ENCODE data around the gene GRIPAP1.

The GRIPAP1 gene

DNA sequence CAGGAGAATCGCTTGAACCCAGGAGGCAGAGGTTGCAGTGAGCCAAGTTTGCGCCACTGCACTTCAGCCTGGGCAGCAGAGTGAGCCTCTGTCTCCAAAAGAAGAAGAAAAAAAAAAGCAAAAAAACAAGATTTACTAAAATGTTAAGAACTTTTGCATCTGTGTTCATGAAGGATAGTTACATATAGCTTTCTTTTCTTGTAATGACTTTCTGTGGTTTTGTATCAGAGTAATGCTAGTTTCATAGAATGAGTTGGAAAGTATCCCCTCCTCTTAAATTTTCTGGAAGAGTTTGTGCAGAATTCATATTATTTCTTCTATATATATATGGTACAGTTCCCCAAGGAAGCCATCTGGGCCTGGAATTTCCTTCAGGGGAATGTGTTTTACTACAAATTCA lies 17.0 kb upstream of the GRIPAP1 start:
- no peak for ATAC-seq

DNA sequence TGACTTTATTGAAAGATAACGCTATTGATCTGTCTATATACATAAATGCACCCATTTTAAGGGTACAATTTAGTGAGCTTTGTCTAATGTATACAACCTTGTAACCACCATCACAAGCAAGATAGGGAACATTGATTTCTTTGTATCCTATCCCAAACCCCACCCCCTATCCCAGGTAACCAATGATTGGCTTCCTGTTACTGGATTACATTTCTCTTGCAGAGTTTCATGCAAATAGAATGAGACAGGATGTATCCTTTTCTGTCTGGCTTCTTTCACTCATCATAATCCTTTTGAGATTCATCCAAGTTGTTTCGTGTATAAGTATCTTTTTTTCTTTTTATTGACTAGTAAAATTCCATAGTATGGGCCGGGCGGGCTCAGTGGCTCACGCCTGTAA lies 1.6 kb upstream of the GRIPAP1 start:
- no peak for TF ChIP-seq BACH2 (CRISPR knock-in tag; IDR thresholded peaks at IDR 0.05; ENCODE audit: borderline replicate concordance)
- no peak for TF ChIP-seq ARNTL (CRISPR knock-in tag; IDR thresholded peaks at IDR 0.05; ENCODE audit: borderline replicate concordance, low read depth)
- no peak for TF ChIP-seq ZNF565 (CRISPR knock-in tag; conservative IDR thresholded peaks at IDR 0.05; ENCODE audit: low read depth)
- TF ChIP-seq, protein P1, sequence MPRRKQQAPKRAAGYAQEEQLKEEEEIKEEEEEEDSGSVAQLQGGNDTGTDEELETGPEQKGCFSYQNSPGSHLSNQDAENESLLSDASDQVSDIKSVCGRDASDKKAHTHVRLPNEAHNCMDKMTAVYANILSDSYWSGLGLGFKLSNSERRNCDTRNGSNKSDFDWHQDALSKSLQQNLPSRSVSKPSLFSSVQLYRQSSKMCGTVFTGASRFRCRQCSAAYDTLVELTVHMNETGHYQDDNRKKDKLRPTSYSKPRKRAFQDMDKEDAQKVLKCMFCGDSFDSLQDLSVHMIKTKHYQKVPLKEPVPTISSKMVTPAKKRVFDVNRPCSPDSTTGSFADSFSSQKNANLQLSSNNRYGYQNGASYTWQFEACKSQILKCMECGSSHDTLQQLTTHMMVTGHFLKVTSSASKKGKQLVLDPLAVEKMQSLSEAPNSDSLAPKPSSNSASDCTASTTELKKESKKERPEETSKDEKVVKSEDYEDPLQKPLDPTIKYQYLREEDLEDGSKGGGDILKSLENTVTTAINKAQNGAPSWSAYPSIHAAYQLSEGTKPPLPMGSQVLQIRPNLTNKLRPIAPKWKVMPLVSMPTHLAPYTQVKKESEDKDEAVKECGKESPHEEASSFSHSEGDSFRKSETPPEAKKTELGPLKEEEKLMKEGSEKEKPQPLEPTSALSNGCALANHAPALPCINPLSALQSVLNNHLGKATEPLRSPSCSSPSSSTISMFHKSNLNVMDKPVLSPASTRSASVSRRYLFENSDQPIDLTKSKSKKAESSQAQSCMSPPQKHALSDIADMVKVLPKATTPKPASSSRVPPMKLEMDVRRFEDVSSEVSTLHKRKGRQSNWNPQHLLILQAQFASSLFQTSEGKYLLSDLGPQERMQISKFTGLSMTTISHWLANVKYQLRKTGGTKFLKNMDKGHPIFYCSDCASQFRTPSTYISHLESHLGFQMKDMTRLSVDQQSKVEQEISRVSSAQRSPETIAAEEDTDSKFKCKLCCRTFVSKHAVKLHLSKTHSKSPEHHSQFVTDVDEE (CRISPR knock-in tag; IDR thresholded peaks at IDR 0.05), result no peak
- no peak for ATAC-seq

More for the DNA sequence above, 17.0 kb upstream of the GRIPAP1 start:
- TF ChIP-seq, protein P2, sequence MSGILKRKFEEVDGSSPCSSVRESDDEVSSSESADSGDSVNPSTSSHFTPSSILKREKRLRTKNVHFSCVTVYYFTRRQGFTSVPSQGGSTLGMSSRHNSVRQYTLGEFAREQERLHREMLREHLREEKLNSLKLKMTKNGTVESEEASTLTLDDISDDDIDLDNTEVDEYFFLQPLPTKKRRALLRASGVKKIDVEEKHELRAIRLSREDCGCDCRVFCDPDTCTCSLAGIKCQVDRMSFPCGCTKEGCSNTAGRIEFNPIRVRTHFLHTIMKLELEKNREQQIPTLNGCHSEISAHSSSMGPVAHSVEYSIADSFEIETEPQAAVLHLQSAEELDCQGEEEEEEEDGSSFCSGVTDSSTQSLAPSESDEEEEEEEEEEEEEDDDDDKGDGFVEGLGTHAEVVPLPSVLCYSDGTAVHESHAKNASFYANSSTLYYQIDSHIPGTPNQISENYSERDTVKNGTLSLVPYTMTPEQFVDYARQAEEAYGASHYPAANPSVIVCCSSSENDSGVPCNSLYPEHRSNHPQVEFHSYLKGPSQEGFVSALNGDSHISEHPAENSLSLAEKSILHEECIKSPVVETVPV (CRISPR knock-in tag; IDR thresholded peaks at IDR 0.05), result no peak
- no peak for TF ChIP-seq PPARA (CRISPR knock-in tag; IDR thresholded peaks at IDR 0.05; ENCODE audit: borderline replicate concordance)
- TF ChIP-seq SNAI2 (CRISPR knock-in tag; IDR thresholded peaks at IDR 0.05), result no peak
- TF ChIP-seq ZFP3 (CRISPR knock-in tag; IDR thresholded peaks at IDR 0.05), result no peak
- TF ChIP-seq CSDC2 (CRISPR knock-in tag; IDR thresholded peaks at IDR 0.05), result no peak
- no peak for TF ChIP-seq TCF4 (CRISPR knock-in tag; IDR thresholded peaks at IDR 0.05; ENCODE audit: borderline replicate concordance)
- no peak for TF ChIP-seq ESRRG (CRISPR knock-in tag; IDR thresholded peaks at IDR 0.05)
- TF ChIP-seq ZNF565 (CRISPR knock-in tag; conservative IDR thresholded peaks at IDR 0.05; ENCODE audit: low read depth), result no peak
- TF ChIP-seq, protein P3, sequence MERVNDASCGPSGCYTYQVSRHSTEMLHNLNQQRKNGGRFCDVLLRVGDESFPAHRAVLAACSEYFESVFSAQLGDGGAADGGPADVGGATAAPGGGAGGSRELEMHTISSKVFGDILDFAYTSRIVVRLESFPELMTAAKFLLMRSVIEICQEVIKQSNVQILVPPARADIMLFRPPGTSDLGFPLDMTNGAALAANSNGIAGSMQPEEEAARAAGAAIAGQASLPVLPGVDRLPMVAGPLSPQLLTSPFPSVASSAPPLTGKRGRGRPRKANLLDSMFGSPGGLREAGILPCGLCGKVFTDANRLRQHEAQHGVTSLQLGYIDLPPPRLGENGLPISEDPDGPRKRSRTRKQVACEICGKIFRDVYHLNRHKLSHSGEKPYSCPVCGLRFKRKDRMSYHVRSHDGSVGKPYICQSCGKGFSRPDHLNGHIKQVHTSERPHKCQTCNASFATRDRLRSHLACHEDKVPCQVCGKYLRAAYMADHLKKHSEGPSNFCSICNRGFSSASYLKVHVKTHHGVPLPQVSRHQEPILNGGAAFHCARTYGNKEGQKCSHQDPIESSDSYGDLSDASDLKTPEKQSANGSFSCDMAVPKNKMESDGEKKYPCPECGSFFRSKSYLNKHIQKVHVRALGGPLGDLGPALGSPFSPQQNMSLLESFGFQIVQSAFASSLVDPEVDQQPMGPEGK (CRISPR knock-in tag; IDR thresholded peaks at IDR 0.05; ENCODE audit: borderline replicate concordance), result no peak
- no peak for TF ChIP-seq RARB (CRISPR knock-in tag; IDR thresholded peaks at IDR 0.05)
- no peak for TF ChIP-seq BACH2 (CRISPR knock-in tag; IDR thresholded peaks at IDR 0.05; ENCODE audit: borderline replicate concordance)
- no peak for TF ChIP-seq ZFP30 (CRISPR knock-in tag; IDR thresholded peaks at IDR 0.05)
- TF ChIP-seq ZC3H10 (CRISPR knock-in tag; IDR thresholded peaks at IDR 0.05), result no peak
- no peak for TF ChIP-seq ZNF8 (CRISPR knock-in tag; IDR thresholded peaks at IDR 0.05)

DNA sequence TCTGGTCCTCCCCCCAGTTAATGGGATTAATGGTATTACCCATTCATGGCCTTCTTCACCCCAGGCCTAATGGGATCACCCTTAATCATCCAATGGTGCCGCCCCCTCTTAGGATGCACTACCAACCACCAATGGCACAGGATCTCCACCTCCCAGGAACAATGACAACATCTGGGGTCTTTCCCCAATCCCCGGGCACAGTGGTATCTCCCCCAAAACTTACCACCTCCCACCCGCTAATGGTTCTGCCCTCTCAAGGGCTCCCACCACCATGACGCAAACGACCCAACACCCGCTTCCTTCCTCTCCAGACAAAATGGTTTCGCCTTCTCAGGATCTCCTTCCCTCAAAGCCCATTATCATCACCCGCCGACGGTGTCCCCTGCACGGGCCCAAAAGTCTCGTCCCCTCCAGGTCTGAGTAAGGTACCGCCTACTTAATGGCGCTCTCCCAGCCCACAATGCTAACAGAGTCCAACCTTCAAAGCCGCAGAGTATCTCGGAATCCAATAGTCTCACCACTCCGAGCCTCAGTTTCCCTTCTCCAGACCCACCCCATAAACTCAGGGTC lies 458 bp downstream of the GRIPAP1 start:
- peak; percentile 65 for ATAC-seq
- TF ChIP-seq, protein P4, sequence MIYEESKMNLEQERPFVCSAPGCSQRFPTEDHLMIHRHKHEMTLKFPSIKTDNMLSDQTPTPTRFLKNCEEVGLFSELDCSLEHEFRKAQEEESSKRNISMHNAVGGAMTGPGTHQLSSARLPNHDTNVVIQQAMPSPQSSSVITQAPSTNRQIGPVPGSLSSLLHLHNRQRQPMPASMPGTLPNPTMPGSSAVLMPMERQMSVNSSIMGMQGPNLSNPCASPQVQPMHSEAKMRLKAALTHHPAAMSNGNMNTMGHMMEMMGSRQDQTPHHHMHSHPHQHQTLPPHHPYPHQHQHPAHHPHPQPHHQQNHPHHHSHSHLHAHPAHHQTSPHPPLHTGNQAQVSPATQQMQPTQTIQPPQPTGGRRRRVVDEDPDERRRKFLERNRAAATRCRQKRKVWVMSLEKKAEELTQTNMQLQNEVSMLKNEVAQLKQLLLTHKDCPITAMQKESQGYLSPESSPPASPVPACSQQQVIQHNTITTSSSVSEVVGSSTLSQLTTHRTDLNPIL (CRISPR knock-in tag; IDR thresholded peaks at IDR 0.05; ENCODE audit: low read depth), result no peak
- TF ChIP-seq TOX (CRISPR knock-in tag; IDR thresholded peaks at IDR 0.05; ENCODE audit: borderline replicate concordance) (no peak), ARNTL (CRISPR knock-in tag; IDR thresholded peaks at IDR 0.05; ENCODE audit: borderline replicate concordance, low read depth) (no peak), ESRRG (CRISPR knock-in tag; IDR thresholded peaks at IDR 0.05) (no peak), ZFP3 (CRISPR knock-in tag; IDR thresholded peaks at IDR 0.05) (no peak), ZNF70 (CRISPR knock-in tag; IDR thresholded peaks at IDR 0.05) (no peak), SNAI2 (CRISPR knock-in tag; IDR thresholded peaks at IDR 0.05) (no peak), ZNF8 (CRISPR knock-in tag; IDR thresholded peaks at IDR 0.05) (no peak)
- TF ChIP-seq, protein P3 (CRISPR knock-in tag; IDR thresholded peaks at IDR 0.05; ENCODE audit: borderline replicate concordance), result no peak
- TF ChIP-seq, protein P5, sequence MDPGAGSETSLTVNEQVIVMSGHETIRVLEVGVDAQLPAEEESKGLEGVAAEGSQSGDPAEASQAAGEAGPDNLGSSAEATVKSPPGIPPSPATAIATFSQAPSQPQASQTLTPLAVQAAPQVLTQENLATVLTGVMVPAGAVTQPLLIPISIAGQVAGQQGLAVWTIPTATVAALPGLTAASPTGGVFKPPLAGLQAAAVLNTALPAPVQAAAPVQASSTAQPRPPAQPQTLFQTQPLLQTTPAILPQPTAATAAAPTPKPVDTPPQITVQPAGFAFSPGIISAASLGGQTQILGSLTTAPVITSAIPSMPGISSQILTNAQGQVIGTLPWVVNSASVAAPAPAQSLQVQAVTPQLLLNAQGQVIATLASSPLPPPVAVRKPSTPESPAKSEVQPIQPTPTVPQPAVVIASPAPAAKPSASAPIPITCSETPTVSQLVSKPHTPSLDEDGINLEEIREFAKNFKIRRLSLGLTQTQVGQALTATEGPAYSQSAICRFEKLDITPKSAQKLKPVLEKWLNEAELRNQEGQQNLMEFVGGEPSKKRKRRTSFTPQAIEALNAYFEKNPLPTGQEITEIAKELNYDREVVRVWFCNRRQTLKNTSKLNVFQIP (CRISPR knock-in tag; IDR thresholded peaks at IDR 0.05; ENCODE audit: borderline replicate concordance, low read depth), result no peak
